Measurements from ENCODE around the gene SLC16A4. TPM values are rescaled to one million over a fixed set of nuclear protein-coding genes. Genes with fewer than 3 reads are reported as not detected.

The SLC16A4 gene
- total RNA-seq, 2 experiments from 2014 or later, result not detected

- H3K27me3 Mint-ChIP-seq, result no peaks in the 10 kb centered on the region
- H3K4me3 Mint-ChIP-seq, result no peak overlapping the region
- intact Hi-C loops (cut with DNase I, micrococcal nuclease), result loop anchor here in 1 of 2 experiments (10.0 kb wide), 1 partner anchor 623 kb away; the partner anchor contains the start of gene LRIF1
Measured at GRCh38 chr1:110341146-110341871, 49.5 kb downstream of the SLC16A4 start.

GRCh38 chr1:110340207-110340468 lies 50.7 kb downstream of the SLC16A4 start:
- peaks cover 33% of the 10 kb centered on the region for H3K4me1 ChIP-seq (ENCODE audit: insufficient read depth, low read length)
- no peak overlapping the region for H3K27ac Mint-ChIP-seq
- H3K9me3 Mint-ChIP-seq, result no peaks in the 10 kb centered on the region
- no peak for ATAC-seq (ENCODE audit: poor library complexity)
- H3K27ac ChIP-seq (ENCODE audit: low read depth in 1 of 2, low read length in 2 of 2), result peak overlapping the region; percentile 95 to 98
- no peaks in the 10 kb centered on the region for H3K27me3 ChIP-seq (ENCODE audit: control insufficient read depth in 1 of 2, insufficient read depth in 2 of 2, low read length in 2 of 2)
- no peaks in the 10 kb centered on the region for H3K27me3 Mint-ChIP-seq
- ChIA-PET POLR2A (interaction anchor here (1.2 to 7.9 kb wide), 9 partner anchors 9 to 792 kb away, joined by 6 to 199 read pairs (median 25); partner anchors contain the start of genes AHCYL1, GNAI3, KCNC4 and LAMTOR5), CTCF (interaction anchor here (1.4 to 4.8 kb wide), 5 partner anchors 68 to 132 kb away, joined by 7 to 62 read pairs (median 11); partner anchors contain the start of genes KCNC4 and LAMTOR5)
- no peak for TF ChIP-seq CTCF (IDR thresholded peaks at IDR 0.05)
- DNase-seq, result no peak
- intact Hi-C loops (cut with DNase I, micrococcal nuclease), result loop anchor here in 1 of 2 experiments (10.0 kb wide), 1 partner anchor 625 kb away; the partner anchor contains the start of gene LRIF1
- peaks cover 38% of the 10 kb centered on the region for H3K36me3 ChIP-seq (ENCODE audit: insufficient read depth, low read length)
- no peaks in the 10 kb centered on the region for H3K9me3 ChIP-seq (ENCODE audit: control insufficient read depth in 1 of 2, insufficient read depth in 1 of 2, low read length in 2 of 2)
- H3K4me1 Mint-ChIP-seq (ENCODE audit: low read depth), result peaks cover 71% of the 10 kb centered on the region
- peak overlapping the region; percentile 93 for H3K4me3 ChIP-seq (ENCODE audit: low read length)
- peaks cover 56% of the 10 kb centered on the region for H3K36me3 Mint-ChIP-seq (ENCODE audit: low read depth)
- no peak overlapping the region for H3K4me3 Mint-ChIP-seq

More at GRCh38 chr1:110341146-110341871, 49.5 kb downstream of the SLC16A4 start:
- Histone ChIP-seq H3K4me1 (ENCODE audit: insufficient read depth, low read length) (peaks cover 32% of the 10 kb centered on the region), H3K4me3 (ENCODE audit: low read length) (peak overlapping the region; percentile 2), H3K36me3 (ENCODE audit: insufficient read depth, low read length) (peaks cover 44% of the 10 kb centered on the region), H3K9me3 (ENCODE audit: control insufficient read depth in 1 of 2, insufficient read depth in 1 of 2, low read length in 2 of 2) (no peaks in the 10 kb centered on the region), H3K27me3 (ENCODE audit: control insufficient read depth in 1 of 2, insufficient read depth in 2 of 2, low read length in 2 of 2) (no peaks in the 10 kb centered on the region), H3K27ac (ENCODE audit: low read depth in 1 of 2, low read length in 2 of 2) (no peak overlapping the region)
- ChIA-PET POLR2A (interaction anchor here (0.7 to 7.9 kb wide), 3 partner anchors 131 to 1749 kb away, joined by 3 to 199 read pairs (median 3); partner anchors contain the start of gene KCNC4), CTCF (interaction anchor here (1.4 kb wide), 1 partner anchor 133 kb away, joined by 7 read pairs; no protein-coding TSS in a partner anchor)
- peaks cover 77% of the 10 kb centered on the region for H3K4me1 Mint-ChIP-seq (ENCODE audit: low read depth)
- peaks cover 68% of the 10 kb centered on the region for H3K36me3 Mint-ChIP-seq (ENCODE audit: low read depth)
- DNase-seq (peak in 1 of 14 experiments; percentile 33), ATAC-seq (ENCODE audit: poor library complexity) (no peak)
- TF ChIP-seq CTCF (IDR thresholded peaks at IDR 0.05), result no peak
- no peak overlapping the region for H3K27ac Mint-ChIP-seq
- no peaks in the 10 kb centered on the region for H3K9me3 Mint-ChIP-seq

GRCh38 chr1:110339407-110340206 lies 51.2 kb downstream of the SLC16A4 start:
- peak overlapping the region; percentile 95 to 98 for H3K27ac ChIP-seq (ENCODE audit: low read depth in 1 of 2, low read length in 2 of 2)
- peak overlapping the region; percentile 93 for H3K4me3 ChIP-seq (ENCODE audit: low read length)
- peaks cover 33% of the 10 kb centered on the region for H3K4me1 ChIP-seq (ENCODE audit: insufficient read depth, low read length)
- no peaks in the 10 kb centered on the region for H3K27me3 ChIP-seq (ENCODE audit: control insufficient read depth in 1 of 2, insufficient read depth in 2 of 2, low read length in 2 of 2)
- peaks cover 36% of the 10 kb centered on the region for H3K36me3 ChIP-seq (ENCODE audit: insufficient read depth, low read length)
- Mint-ChIP-seq H3K36me3 (ENCODE audit: low read depth) (peaks cover 53% of the 10 kb centered on the region), H3K27ac (no peak overlapping the region), H3K27me3 (no peaks in the 10 kb centered on the region), H3K4me3 (no peak overlapping the region), H3K9me3 (no peaks in the 10 kb centered on the region), H3K4me1 (ENCODE audit: low read depth) (peaks cover 65% of the 10 kb centered on the region)
- peak; percentile 29 for TF ChIP-seq CTCF (IDR thresholded peaks at IDR 0.05)
- DNase-seq, result peak in 11 of 14 experiments; percentile 22 to 76 (median 38)
- no peaks in the 10 kb centered on the region for H3K9me3 ChIP-seq (ENCODE audit: control insufficient read depth in 1 of 2, insufficient read depth in 1 of 2, low read length in 2 of 2)
- no peak for ATAC-seq (ENCODE audit: poor library complexity)
- CTCF ChIA-PET, result interaction anchor here (0.8 to 4.8 kb wide), 10 partner anchors 11 to 355 kb away, joined by 3 to 62 read pairs (median 8); partner anchors contain the start of genes AHCYL1, KCNC4 and LAMTOR5
- POLR2A ChIA-PET, result interaction anchor here (0.6 to 7.9 kb wide), 30 partner anchors 10 to 1780 kb away, joined by 3 to 199 read pairs (median 6); partner anchors contain the start of genes AHCYL1, GNAI3, GSTM1 and KCNC4
- intact Hi-C loops (cut with DNase I, micrococcal nuclease), result loop anchor here (2.0 to 10.0 kb wide), 4 partner anchors 67 to 625 kb away; partner anchors contain the start of genes LAMTOR5 (in 1 of the 2), LRIF1 (in 1 of the 2) and STRIP1 (in 1 of the 2)
